ENCODE results near the gene UBE2O.

Gene UBE2O

GRCh38 chr17:76385892-76386786, 66.8 kb downstream of the UBE2O start:
- peak; percentile 63 to 65 for DNase-seq

DNA sequence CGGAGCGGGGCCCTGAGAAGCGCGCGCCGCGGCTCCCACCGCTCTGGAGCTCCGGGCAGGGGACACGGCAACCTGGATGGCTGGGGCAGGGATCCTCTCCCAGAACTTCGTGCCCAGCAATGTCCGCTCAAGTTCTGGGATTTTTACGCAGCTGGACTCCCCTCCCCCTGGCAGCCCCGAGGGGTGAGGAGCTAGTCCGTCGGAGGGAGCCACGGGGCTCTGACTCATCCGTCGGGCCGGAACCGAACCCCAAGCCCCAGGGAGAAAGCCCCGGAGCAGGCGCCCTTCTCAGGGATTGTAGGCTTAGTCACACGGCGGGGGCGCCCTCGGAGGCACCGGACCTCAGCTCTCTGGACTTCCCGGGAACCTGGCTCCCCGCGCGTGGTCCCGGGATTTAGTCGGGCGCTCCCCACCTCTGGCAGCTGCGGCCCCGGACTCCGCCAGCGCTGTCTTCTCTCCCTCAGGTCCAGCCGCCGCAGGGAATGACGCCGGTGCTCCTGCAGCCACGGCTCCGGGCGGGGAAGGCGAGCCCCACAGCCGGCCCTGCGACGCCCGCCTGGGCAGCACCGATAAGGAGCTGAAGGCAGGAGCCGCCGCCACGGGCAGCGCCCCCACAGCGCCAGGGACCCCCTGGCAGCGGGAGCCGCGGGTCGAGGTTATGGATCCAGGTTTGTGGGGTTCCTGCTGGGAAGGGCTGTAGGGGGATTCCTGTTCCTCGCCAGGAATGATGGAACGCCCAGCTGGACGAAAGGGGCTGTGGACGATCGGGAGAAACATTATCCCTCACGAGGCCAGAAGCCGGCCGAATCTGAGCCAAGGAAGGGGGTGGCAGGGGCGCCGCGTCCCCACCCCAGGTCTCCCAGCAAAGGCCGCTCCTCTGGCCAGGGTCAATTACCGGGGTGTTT, 67.7 kb downstream of the UBE2O start:
- no peak for DNase-seq

DNA sequence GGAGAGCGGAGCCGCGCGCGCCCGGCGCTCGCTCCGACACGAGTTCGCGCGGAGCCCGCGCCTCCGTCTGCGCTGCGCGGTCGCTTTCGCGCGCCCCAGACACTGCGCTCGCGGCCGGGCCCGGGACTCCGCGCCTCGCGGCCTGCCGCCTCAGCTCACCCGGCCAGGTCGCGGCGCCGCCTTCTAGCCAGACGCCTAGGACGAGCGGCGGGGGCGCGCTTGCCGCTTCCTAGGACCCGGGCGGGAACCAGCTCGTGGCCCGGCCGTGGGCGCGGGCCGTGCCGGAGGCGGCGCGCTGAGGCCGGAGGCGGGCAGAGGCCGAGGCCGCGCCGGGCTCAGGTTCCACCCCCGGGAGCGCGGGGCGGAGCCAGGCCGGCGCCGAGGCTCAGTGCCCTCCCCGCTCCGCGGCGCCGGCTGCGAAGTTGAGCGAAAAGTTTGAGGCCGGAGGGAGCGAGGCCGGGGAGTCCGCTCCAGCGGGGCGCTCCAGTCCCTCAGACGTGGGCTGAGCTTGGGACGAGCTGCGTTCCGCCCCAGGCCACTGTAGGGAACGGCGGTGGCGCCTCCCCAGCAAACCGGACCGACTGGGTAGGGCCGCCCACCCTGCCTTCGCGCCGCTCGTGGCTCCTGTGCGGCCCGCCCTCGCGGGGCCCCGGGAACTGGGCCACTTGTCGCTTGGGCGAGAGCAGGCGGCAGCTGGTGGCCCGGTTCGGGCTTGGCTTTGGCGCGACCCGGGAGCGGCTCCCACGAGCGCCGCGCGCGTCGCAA, 68.5 kb downstream of the UBE2O start, which contains the start of gene SPHK1:
TSS of gene SPHK1 (plus strand) at position 388 of the 765 bp plus-strand sequence. CDS start 1,036 bp downstream, outside the sequence.
- peak; percentile 39 to 54 for DNase-seq

DNA sequence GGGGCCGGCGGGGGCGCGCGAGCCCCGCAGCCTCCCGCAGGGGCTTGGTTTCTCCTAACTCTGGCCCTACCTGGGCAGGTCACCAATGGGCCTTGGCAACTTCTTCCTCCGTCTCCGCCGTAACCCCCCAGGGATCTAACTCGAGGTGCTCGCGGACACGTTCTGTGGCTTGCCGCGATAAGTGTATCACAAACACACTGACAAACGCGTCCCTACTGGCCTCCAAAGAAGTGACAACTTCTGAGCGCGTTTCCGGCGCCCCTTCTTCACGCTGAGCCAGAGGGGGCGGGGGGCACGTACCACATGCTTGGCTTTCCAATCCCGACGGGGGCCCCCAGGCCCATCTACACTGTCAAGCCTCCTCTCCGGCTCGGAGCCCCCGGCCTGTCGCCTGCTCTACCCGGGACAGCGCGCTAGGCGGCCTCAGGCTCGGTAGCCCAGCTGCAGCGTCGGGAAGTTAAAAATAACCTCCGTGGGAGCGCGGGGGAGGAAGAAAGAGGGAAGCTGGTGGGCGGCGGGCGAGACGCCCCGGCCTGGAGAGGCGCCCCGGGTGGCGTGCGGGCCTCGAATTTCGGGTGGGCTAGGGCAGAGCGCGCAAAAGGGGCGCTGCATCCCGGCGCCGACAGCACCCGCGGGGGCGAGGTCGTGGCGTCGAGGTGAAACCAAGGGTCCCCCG, 69.3 kb downstream of the UBE2O start:
- no peak for DNase-seq

DNA sequence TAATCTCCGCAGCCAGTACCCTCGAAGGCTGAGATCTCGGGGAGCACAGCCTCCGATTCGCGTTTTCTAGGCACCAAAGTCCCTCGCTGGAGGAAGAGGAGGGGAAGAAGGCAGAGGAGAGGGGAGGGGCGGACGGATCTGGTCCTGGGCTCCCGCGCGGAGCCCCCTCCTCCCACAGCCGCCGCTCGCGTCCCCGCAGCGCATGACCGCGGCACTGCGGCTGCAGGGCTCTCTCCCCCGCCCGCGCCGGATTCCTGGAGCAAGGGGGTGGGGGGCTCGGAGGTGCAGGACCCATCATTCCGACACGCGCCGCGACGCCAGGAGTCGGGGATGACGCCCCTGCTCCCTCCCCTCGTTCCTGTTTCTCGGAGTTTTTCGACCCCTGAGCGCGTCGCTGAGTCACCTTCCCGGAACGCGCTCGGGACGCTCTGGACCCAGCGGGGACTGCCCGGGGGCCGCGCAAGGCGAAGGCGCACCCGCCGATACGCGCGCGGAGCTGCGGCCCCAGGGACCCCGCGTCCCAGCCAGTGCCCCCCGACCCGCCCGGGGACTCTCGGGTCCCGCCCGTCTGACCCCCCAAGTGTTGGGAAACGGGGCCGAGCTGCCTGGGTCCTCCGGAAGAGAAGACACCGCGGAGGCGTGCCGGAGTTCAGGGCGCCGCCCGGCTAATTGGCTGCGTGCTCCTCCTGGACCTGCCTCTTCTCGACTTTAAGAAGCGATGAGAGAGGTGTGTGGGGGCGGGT, 70.0 kb downstream of the UBE2O start:
- no peak for DNase-seq

DNA sequence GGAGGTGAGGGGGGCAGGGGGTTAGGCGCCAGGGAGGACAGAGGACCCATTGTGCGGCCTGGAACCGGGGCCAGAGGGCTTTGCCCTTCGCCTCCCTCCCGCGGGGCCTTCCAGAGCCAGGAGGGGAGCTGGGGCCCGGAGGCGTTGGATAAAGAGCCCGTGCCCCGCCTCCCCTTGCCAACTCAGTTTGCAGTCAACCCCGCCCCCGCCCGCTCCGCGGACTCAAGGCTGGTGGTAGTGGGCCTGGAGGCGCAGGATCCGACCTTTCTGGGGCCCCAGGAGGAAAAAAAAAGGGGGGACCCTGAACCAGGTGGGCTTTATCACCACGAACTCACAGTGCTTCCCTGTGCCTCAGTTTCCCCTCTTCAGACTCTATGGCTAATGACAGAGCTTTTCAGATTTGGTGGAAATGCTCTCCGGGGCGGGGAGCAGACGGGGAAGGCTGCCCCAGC, 70.6 kb downstream of the UBE2O start:
- no peak for DNase-seq

GRCh38 chr17:76381633-76382350, 71.2 kb downstream of the UBE2O start:
- DNase-seq, result no peak

DNA sequence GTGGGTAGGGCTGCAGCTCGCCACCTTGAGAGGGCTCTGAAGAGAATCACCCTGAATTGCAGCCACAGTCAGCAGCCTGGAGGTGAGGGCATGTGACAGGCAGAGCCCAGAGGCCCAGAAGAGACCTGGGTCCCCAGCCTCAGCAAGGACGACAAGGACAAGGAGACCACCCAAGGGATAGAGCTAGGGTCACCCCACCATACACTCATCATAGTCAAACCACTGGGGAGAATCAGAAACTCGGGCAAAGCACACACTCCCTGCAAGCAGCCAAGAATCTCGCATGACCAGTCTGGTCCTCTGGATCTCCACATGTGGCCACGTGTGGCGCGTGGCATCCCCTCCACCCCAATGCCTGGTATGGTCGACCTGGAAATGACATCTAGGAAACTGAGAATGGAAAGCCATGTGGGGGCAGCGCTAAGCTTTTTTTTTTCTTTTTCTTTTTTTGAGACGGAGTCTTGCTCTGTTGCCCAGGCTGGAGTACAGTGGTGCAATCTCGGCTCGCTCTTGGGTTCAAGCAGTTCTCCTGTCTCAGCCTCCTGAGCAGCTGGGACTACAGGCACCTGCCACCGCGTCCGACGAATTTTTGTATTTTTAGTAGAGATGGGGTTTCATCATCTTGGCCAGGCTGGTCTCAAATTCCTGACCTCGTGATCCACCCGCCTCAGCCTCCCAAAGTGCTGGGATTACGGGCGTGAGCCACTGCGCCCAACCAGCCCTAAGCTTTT, 73.1 kb downstream of the UBE2O start:
- no peak for DNase-seq

DNA sequence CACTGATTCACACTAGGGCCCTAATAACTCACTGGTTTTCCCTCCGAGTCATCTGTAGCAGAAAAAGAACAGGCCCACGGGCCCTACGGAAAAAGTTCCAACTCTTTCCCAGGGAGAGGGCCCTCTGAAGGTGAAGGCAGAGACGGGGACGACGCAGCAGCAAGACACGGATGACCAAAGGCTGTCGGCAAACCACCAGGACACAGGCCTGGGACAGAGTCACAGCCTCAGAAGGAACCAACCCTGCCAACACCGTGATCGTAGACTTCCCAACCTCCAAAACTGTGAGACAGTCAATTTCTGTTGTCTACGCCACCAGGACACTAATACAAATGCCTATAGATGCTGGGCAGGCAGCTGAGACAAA, 73.7 kb downstream of the UBE2O start:
- no peak for DNase-seq

DNA sequence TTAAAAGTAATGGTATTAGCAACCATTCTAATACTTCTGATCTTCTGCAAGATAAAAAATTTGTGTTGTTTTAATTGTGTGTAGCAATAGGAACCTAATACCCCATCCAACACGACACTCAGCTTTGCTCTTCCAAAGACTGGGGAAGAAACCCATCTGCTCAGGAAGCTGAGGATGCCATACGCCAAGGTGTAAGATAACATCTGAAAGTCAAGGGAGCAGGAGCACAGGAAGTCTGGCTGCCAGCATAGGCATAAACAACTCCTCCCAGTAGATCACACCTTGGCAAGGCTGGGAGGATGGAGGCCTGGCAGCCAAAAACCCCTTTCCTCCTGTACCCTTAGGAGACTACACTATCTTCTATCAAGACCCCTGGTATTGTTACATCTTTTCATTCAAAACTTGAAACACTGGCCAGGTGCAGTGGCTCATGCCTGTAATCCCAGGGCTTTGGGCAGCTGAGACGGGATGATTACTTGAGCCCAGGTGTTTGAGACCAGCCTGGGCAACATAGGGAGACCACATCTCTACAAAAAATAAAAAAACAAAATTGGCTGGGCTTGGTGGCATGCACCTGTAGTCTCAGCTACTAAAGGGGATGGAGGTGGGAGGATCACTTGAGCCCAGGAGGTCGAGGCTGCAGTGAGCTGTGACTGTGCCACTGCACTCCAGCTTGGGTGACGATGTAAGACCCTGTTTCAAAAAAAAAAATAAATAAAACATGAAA, 74.2 kb downstream of the UBE2O start:
- no peak for DNase-seq

DNA sequence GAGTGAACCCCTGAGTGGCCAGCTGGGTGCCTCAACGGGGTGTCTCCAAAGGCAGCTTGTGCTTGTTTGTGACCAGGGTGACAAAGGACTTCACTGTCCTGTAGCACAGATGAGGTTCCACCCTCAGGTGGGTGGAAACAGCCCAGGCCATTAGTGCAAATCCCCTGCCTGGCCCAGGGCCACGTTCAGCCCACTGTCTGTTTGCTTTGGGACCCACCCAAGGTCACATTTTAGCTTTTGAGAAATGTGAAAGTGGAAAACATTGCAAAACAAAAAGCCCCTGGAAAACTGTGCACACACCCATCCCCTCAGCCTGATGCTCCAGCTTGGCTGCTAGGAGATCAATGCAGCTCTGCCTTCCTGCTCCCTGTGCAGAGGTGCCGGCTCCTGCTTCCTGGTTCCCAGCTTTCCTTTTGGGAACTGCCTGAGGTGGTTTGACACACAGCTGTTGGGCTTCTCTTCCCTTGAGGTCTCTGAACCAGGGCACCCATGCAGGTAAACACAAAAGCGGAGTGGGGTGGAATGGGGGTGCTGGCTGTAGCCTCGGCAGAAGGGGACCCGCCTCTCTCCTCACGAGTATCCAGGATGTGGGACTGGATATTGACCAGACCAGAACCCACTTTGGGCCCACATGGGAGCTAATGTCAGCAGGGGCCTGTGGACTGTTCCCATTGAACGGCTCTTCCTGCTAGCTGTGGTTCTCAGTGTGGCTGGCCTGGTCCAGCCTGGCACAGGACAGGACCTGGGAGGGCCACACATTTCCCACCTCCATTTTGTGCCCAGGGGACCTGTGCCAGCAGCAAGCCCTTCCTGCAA, 76.4 kb downstream of the UBE2O start:
- DNase-seq, result no peak

- DNase-seq, result no peak
Observed at GRCh38 chr17:76371656-76372628, 81.0 kb downstream of the UBE2O start.

GRCh38 chr17:76370261-76370993, 82.5 kb downstream of the UBE2O start:
- no peak for DNase-seq

DNA sequence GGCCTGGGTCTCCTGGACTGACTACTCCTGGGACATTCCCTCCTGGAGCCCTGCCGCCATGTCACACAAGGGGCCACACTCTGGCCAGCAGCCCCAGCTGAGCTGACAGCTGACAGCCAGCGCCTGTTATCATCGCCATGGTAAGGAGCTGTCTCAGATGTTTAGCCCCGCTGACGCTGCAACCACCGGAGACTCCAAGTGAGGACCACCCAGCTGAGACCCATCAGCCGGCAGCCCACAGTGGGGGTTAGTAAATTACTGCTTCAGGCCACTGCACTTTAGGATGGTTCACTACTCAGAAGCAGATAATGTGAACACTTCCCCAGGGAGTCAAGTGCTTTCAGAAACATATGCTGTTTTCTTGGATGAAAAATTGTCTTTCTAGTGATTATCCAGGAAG, 83.1 kb downstream of the UBE2O start:
- no peak for DNase-seq

DNA sequence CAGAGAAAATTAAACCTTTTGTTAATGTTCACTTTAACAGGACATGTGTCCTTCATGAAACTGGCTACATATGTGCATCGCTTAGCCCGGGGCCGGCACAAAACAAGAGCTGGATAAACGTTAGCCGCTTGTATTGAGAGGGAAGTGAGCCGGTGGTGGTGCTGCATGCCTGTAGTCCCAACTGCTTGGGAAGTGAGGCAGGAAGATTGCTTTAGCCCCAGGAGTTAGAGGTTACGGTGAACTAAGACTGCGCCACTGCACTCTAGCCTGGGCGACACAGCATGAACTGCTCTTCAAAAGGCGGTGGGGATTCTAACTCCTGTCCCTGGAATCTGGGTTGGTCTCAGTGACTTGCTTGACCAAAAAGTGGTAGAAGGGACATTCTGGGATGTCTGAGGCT, 83.6 kb downstream of the UBE2O start:
- DNase-seq, result no peak

GRCh38 chr17:76368545-76368944, 84.4 kb downstream of the UBE2O start:
- no peak for DNase-seq

DNA sequence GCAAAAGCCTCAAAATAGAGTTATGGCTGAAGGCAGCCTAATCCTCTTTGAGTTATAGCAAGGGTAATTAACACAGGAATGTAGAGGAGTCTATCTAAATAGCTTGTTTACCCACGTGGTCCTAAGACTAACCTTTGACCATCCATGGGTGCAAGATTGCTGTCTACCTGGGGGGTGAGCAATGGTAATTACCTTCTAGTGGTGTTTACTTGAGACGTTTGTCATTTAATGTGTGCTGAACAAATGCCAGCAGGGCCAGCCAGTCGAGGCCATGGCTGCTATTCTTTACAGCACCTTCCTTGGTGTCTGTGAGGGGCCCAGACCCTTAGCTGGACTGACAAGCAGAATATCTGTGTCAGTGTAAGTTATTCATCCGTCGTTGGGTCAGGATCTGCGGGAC, 85.3 kb downstream of the UBE2O start:
- no peak for DNase-seq
